H1 (cell line): ENCODE results near the gene COIL. TPM values are rescaled to one million over a fixed set of nuclear protein-coding genes. Genes with fewer than 3 reads are reported as not detected.

Experiments
- CTCF ChIA-PET: fragments of 300-600 bp; sonication (Branson Sonifier 250); formaldehyde crosslinking; loops from one replicate; lab custom pipeline; 2021; ENCODE audit not compliant: partially characterized antibody; lab: Charles Lee
- POLR2A ChIA-PET: fragments of 300-600 bp; sonication (Branson Sonifier 250); formaldehyde crosslinking; loops from one replicate; lab custom pipeline; 2021; ENCODE audit warnings: inconsistent platforms; ENCODE audit not compliant: partially characterized antibody; lab: Charles Lee
- DNase-seq, 2 experiments: peaks; one replicate each; pipeline versions ENCODE4 v3.0.0 to v3.0.0-alpha.2; 2010 to 2022; ENCODE audit warnings: low spot score in 2 of 2, low read depth in 1 of 2, mixed read lengths in 1 of 2
- FAIRE-seq: peaks from 2 replicates; lab custom pipeline; 2011; peaks lifted over from hg19 to GRCh38; lab: Jason Lieb, UNC
- H2AFZ ChIP-seq: 2 replicates; pipeline ENCODE4 v1.8.1; 2012; ENCODE audit warnings: low read length, inconsistent platforms
- H2AK5ac ChIP-seq: 2 replicates; pipeline ENCODE4 v1.6.1; 2013; ENCODE audit warnings: low read depth, low read length
- H2BK120ac ChIP-seq: replicated peaks from 2 replicates; pipeline ENCODE3; 2013; ENCODE audit warnings: low read depth, low read length, inconsistent platforms
- H2BK12ac ChIP-seq: 2 replicates; pipeline ENCODE4 v1.6.1; 2013; ENCODE audit warnings: low read depth, low read length
- H2BK15ac ChIP-seq: 2 replicates; pipeline ENCODE4 v1.6.1; 2013; ENCODE audit warnings: low read length
- H2BK20ac ChIP-seq: 2 replicates; pipeline ENCODE4 v1.6.1; 2013; ENCODE audit warnings: low read length
- H2BK5ac ChIP-seq: 2 replicates; pipeline ENCODE4 v1.6.1; 2013; ENCODE audit warnings: low read depth, low read length
- H3K14ac ChIP-seq: 2 replicates; pipeline ENCODE4 v1.6.1; 2013; ENCODE audit warnings: inconsistent platforms; ENCODE audit not compliant: insufficient read length
- H3K18ac ChIP-seq: 2 replicates; pipeline ENCODE4 v1.6.1; 2013; ENCODE audit warnings: low read length; ENCODE audit errors: extremely low read depth
- H3K23ac ChIP-seq: 2 replicates; pipeline ENCODE4 v1.6.1; 2013; ENCODE audit warnings: inconsistent platforms; ENCODE audit not compliant: insufficient read length
- H3K23me2 ChIP-seq: 2 replicates; pipeline ENCODE4 v1.6.1; 2013; ENCODE audit warnings: low read depth, low read length
- H3K27ac ChIP-seq: 2 replicates; pipeline ENCODE4 v1.6.1; 2011; ENCODE audit warnings: low read depth, low read length, inconsistent platforms
- H3K27me3 ChIP-seq, 4 experiments: replicated peaks in 1 of 4; 1 replicate in 1 of 4; 2 replicates in 3 of 4; pipeline versions ENCODE4 v1.6.1 to v1.8.1; 2011 to 2013; ENCODE audit warnings: low read length in 3 of 4, mild to moderate bottlenecking in 3 of 4, inconsistent platforms in 2 of 4, mixed read lengths in 2 of 4, moderate library complexity in 1 of 4; ENCODE audit not compliant: control insufficient read depth in 3 of 4, insufficient read depth in 3 of 4; ENCODE audit errors: extremely low read depth in 1 of 4
- H3K36me3 ChIP-seq, 4 experiments: 2 replicates each; pipeline versions ENCODE4 v1.6.1 to v1.8.1; 2011 to 2013; ENCODE audit warnings: mild to moderate bottlenecking in 4 of 4, low read length in 3 of 4, moderate library complexity in 2 of 4, control low read depth in 1 of 4, inconsistent platforms in 1 of 4; ENCODE audit not compliant: insufficient read depth in 4 of 4, control insufficient read depth in 2 of 4
- H3K4ac ChIP-seq: replicated peaks from 2 replicates; pipeline ENCODE3; 2013; ENCODE audit warnings: low read length, low read depth, mixed read lengths, inconsistent platforms; ENCODE audit not compliant: insufficient read length
- H3K4me1 ChIP-seq, 4 experiments: replicated peaks in 1 of 4; 1 replicate in 1 of 4; 2 replicates in 3 of 4; pipeline versions ENCODE4 v1.6.1 to v1.8.1; 2011 to 2013; ENCODE audit warnings: low read length in 3 of 4, inconsistent platforms in 2 of 4, mixed read lengths in 1 of 4; ENCODE audit not compliant: insufficient read depth in 4 of 4, control insufficient read depth in 3 of 4
- H3K4me2 ChIP-seq, 2 experiments: 2 replicates each; pipeline versions ENCODE4 v1.6.1 to v1.8.1; 2011 to 2013; ENCODE audit warnings: low read depth in 2 of 2, low read length in 2 of 2, control low read depth in 1 of 2, inconsistent platforms in 1 of 2, mild to moderate bottlenecking in 1 of 2; ENCODE audit not compliant: insufficient read depth in 1 of 2
- H3K4me3 ChIP-seq, 4 experiments: fragments of 200-600, 300-600 bp in 1 of 4; sonication (generic), shearing (Covaris generic), sonication (Bioruptor Twin) in 1 of 4; 2 replicates each; pipeline versions ENCODE4 v1.5.1 to v1.8.1; 2011 to 2016; ENCODE audit warnings: low read length in 4 of 4, low read depth in 3 of 4, control low read depth in 2 of 4, inconsistent platforms in 2 of 4, mild to moderate bottlenecking in 2 of 4, mixed read lengths in 1 of 4, moderate library complexity in 1 of 4; ENCODE audit not compliant: insufficient read depth in 2 of 4; ENCODE audit errors: extremely low read depth in 1 of 4
- H3K56ac ChIP-seq: replicated peaks from 2 replicates; pipeline ENCODE3; 2013; ENCODE audit warnings: low read depth, mild to moderate bottlenecking, mixed read lengths, low read length, inconsistent platforms; ENCODE audit not compliant: insufficient read length
- H3K79me1 ChIP-seq: 2 replicates; pipeline ENCODE4 v1.6.1; 2013; ENCODE audit warnings: low read depth, low read length, control low read depth
- H3K79me2 ChIP-seq, 2 experiments: 2 replicates each; pipeline versions ENCODE4 v1.6.1 to v1.8.1; 2012 to 2013; ENCODE audit warnings: low read length in 2 of 2, mild to moderate bottlenecking in 2 of 2, inconsistent platforms in 1 of 2; ENCODE audit not compliant: insufficient read depth in 2 of 2, control insufficient read depth in 1 of 2
- H3K9ac ChIP-seq, 4 experiments: replicated peaks in 1 of 4; 1 replicate in 1 of 4; 2 replicates in 3 of 4; pipeline versions ENCODE4 v1.6.1 to v1.8.1; 2011 to 2013; ENCODE audit warnings: low read depth in 3 of 4, low read length in 3 of 4, control low read depth in 2 of 4, mild to moderate bottlenecking in 2 of 4, moderate library complexity in 2 of 4, inconsistent platforms in 1 of 4; ENCODE audit errors: extremely low read depth in 1 of 4
- H3K9me3 ChIP-seq, 2 experiments: 2 replicates each; pipeline versions ENCODE4 v1.6.1 to v1.8.1; 2012 to 2013; ENCODE audit warnings: mild to moderate bottlenecking in 2 of 2, moderate library complexity in 2 of 2, control low read depth in 1 of 2, inconsistent platforms in 1 of 2, low read depth in 1 of 2, low read length in 1 of 2, mixed read lengths in 1 of 2; ENCODE audit not compliant: insufficient read depth in 2 of 2
- H4K20me1 ChIP-seq, 2 experiments: replicated peaks in 1 of 2; 2 replicates each; pipeline versions ENCODE3 to v1.8.1; 2011 to 2013; ENCODE audit warnings: inconsistent platforms in 2 of 2, low read length in 2 of 2, mild to moderate bottlenecking in 1 of 2; ENCODE audit not compliant: insufficient read depth in 2 of 2, control insufficient read depth in 1 of 2
- H4K5ac ChIP-seq: 2 replicates; pipeline ENCODE4 v1.6.1; 2013; ENCODE audit warnings: low read length, low read depth, mixed read lengths, inconsistent platforms; ENCODE audit not compliant: insufficient read length
- H4K8ac ChIP-seq: 2 replicates; pipeline ENCODE4 v1.8.0; 2013; ENCODE audit warnings: mild to moderate bottlenecking, moderate library complexity, low read length, inconsistent platforms; ENCODE audit not compliant: insufficient read depth; ENCODE audit errors: extremely low read depth
- H4K91ac ChIP-seq: replicated peaks from 2 replicates; pipeline ENCODE3; 2013; ENCODE audit warnings: low read length, mixed read lengths, inconsistent platforms; ENCODE audit not compliant: insufficient read length
- ASH2L ChIP-seq: fragments of 200-600, 300-600 bp; sonication (generic); IDR thresholded peaks from one replicate; pipeline ENCODE4 v1.7.1; 2017; ENCODE audit warnings: low read length
- E2F6 ChIP-seq: IDR thresholded peaks from 2 replicates; pipeline ENCODE4 v1.6.1; 2012; ENCODE audit warnings: inconsistent platforms
- EZH2 ChIP-seq: fragments of 200-600 bp; sonication (generic); IDR thresholded peaks from 2 replicates; pipeline ENCODE4 v1.7.1; 2012; ENCODE audit warnings: low read depth, mild to moderate bottlenecking, moderate library complexity, low read length, inconsistent platforms; ENCODE audit not compliant: severe bottlenecking
- FOSL1 ChIP-seq: IDR thresholded peaks from 2 replicates; pipeline ENCODE4 v1.6.1; 2011; ENCODE audit warnings: mild to moderate bottlenecking, low read depth, low read length, moderate library complexity; ENCODE audit not compliant: insufficient read depth
- JUN ChIP-seq: IDR thresholded peaks from 2 replicates; pipeline ENCODE4 v1.6.1; 2011; ENCODE audit warnings: low read depth, mild to moderate bottlenecking, improper control_type of control experiment, low read length
- KDM1A ChIP-seq: fragments of 200-600, 300-600 bp; sonication (generic); IDR thresholded peaks from 2 replicates; pipeline ENCODE4 v1.7.1; 2016; ENCODE audit warnings: mild to moderate bottlenecking, low read length, borderline replicate concordance
- NANOG ChIP-seq: IDR thresholded peaks from 2 replicates; pipeline ENCODE4 v1.6.1; 2011; ENCODE audit warnings: low read length, low read depth, mild to moderate bottlenecking, inconsistent platforms; ENCODE audit not compliant: insufficient read depth, poor library complexity, severe bottlenecking
- POLR2AphosphoS5 ChIP-seq: IDR thresholded peaks from 2 replicates; pipeline ENCODE4 v1.6.1; 2011; ENCODE audit warnings: low read depth, low read length
- RBBP5 ChIP-seq: IDR thresholded peaks from 2 replicates; pipeline ENCODE4 v1.7.1; 2012; ENCODE audit warnings: low read depth, mild to moderate bottlenecking, inconsistent platforms, low read length, moderate library complexity, borderline replicate concordance
- SRF ChIP-seq: IDR thresholded peaks from 2 replicates; pipeline ENCODE4 v1.6.1; 2011; ENCODE audit warnings: mild to moderate bottlenecking, low read depth, low read length, moderate library complexity
- USF2 ChIP-seq: IDR thresholded peaks from 2 replicates; pipeline ENCODE4 v1.6.1; 2011; ENCODE audit warnings: low read length, improper control_type of control experiment
- WGBS, 2 experiments: shearing (Covaris generic) in 1 of 2; methylation state at CpG; one replicate each; pipeline versions ENCODE4 v1.1.6 to v1.1.7; 2013 to 2015; ENCODE audit warnings: low lambda C conversion rate in 2 of 2, mixed read lengths in 2 of 2, inconsistent platforms in 1 of 2, low coverage in 1 of 2, missing lambda C conversion rate in 1 of 2; ENCODE audit not compliant: insufficient replicate concordance in 2 of 2, insufficient coverage in 1 of 2, insufficient read length in 1 of 2; ENCODE audit errors: extremely low coverage in 1 of 2, missing lambda C conversion rate in 1 of 2; 5-methylcytosine and 5-hydroxymethylcytosine counted together
- polyA plus RNA-seq, 7 experiments: library from polyadenylated mRNA; depleted of rRNA in 3 of 7; stranded (reverse) in 5 of 7; unstranded in 2 of 7; fragments of >200 nt in 5 of 7; fragments of 200-250 nt in 2 of 7; gene quantifications; 1 replicate in 5 of 7; 2 replicates in 1 of 7; 4 replicates in 1 of 7; pipeline versions ENCODE4 v1.2.1 to v1.2.3, GENCODE V29; 2011 to 2013; ENCODE audit warnings: missing spikeins in 2 of 7, mixed read lengths in 2 of 7
- total RNA-seq: library from RNA; stranded (reverse); fragmentation: NEBNext Ultra II Directional; extraction: Animal tissue kit (Norgen Biotek cat#: 25700); gene quantifications from 2 replicates; pipeline ENCODE4 v1.2.1, GENCODE V29; 2021
- TF ChIP-seq, protein P1 (sequence below): IDR thresholded peaks from 2 replicates; pipeline ENCODE4 v1.6.1; 2011; ENCODE audit warnings: low read depth, mild to moderate bottlenecking, low read length; ENCODE audit not compliant: insufficient read depth

COIL gene
- total and polyA plus RNA-seq, 2 of the 8 experiments (the other 6 are each of a cell fraction or from before 2014, with no cell fraction given), result 5.2 to 23.6 TPM

GRCh38 chr17:56919717-56920116, 41.1 kb downstream of the COIL start:
- no peak for DNase-seq
- Histone ChIP-seq H4K5ac (no peak overlapping the region), H2BK15ac (no peak overlapping the region), H3K4me1 (peaks cover 0 to 4% (median 1%) of the 10 kb centered on the region in 4 experiments; a peak in 5 of 7 replicates), H3K14ac (no peak overlapping the region), H3K4me2 (no peak overlapping the region), H3K56ac (no peak overlapping the region), H3K79me1 (no peaks in the 10 kb centered on the region), H2AK5ac (no peak overlapping the region), H2BK120ac (no peak overlapping the region), H3K18ac (no peak overlapping the region), H3K9ac (no peak overlapping the region), H3K4me3 (no peak overlapping the region), H4K20me1 (no peaks in the 10 kb centered on the region), H3K4ac (no peak overlapping the region), H2BK5ac (no peak overlapping the region), H3K23ac (no peak overlapping the region), H3K27me3 (peaks cover 0 to 11% (median 5%) of the 10 kb centered on the region in 4 experiments; a peak in 6 of 7 replicates), H3K27ac (no peak overlapping the region), H2AFZ (no peak overlapping the region), H3K9me3 (no peaks in the 10 kb centered on the region), H4K8ac (no peak overlapping the region), H2BK20ac (no peak overlapping the region), H3K36me3 (no peaks in the 10 kb centered on the region), H3K23me2 (no peaks in the 10 kb centered on the region), H4K91ac (no peak overlapping the region), H2BK12ac (no peak overlapping the region), H3K79me2 (no peaks in the 10 kb centered on the region)
- 100% methylated on average over 1 of the region's 1 CpG; no CpG with 5 or more reads in 1 of the 2 experiments for WGBS, 2 experiments
- no peak for FAIRE-seq
- ChIA-PET CTCF (interaction anchor here (1.2 to 1.4 kb wide), 2 partner anchors 12 to 29 kb away, joined by 3 to 4 read pairs; no protein-coding TSS in a partner anchor), POLR2A (no interaction called here)
- TF ChIP-seq FOSL1 (no peak), SRF (no peak), EZH2 (no peak), KDM1A (no peak), ASH2L (no peak), JUN (no peak), RBBP5 (no peak), E2F6 (no peak), POLR2AphosphoS5 (no peak), USF2 (no peak), NANOG (no peak)
- TF ChIP-seq, protein P1, sequence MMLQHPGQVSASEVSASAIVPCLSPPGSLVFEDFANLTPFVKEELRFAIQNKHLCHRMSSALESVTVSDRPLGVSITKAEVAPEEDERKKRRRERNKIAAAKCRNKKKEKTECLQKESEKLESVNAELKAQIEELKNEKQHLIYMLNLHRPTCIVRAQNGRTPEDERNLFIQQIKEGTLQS, result no peak
